PC-9 (cell line): ENCODE results near the gene NPBWR2. TPM values are rescaled to one million over a fixed set of nuclear protein-coding genes. Genes with fewer than 3 reads are reported as not detected.

Experiments used
- BruUV-seq: library from RNA; stranded (reverse); fragments of 400-500 nt; replicated peaks from 2 replicates; lab custom pipeline; 2021; lab: Mats Ljungman, UMichigan
- CTCF ChIA-PET: fragments of 300-600 bp; sonication (Branson Sonifier 250); formaldehyde crosslinking; loops from one replicate; lab custom pipeline; 2022; ENCODE audit warnings: antibody characterized with exemption; lab: Charles Lee
- POLR2A ChIA-PET: fragments of 300-600 bp; sonication (Branson Sonifier 250); formaldehyde crosslinking; loops from one replicate; lab custom pipeline; 2022; ENCODE audit warnings: antibody characterized with exemption; ENCODE audit not compliant: unreplicated experiment; lab: Charles Lee
- DNase-seq, 2 experiments: peaks; one replicate each; pipeline versions ENCODE4 v3.0.0 to v3.0.0-alpha.2; 2015 to 2022; ENCODE audit warnings: mixed read lengths in 1 of 2
- H2AFZ ChIP-seq: fragments of 200-600 bp; sonication (generic); 2 replicates; pipeline ENCODE4 v1.8.1; 2017; ENCODE audit warnings: antibody characterized with exemption
- H3F3A ChIP-seq: fragments of 200-600 bp; sonication (generic); 2 replicates; pipeline ENCODE4 v1.8.1; 2017; ENCODE audit warnings: antibody characterized with exemption, mild to moderate bottlenecking, low read depth; ENCODE audit not compliant: insufficient read depth
- H3K27ac ChIP-seq: fragments of 200-600 bp; sonication (generic); 2 replicates; pipeline ENCODE4 v1.6.1; 2016; ENCODE audit warnings: mixed run types
- H3K27me3 ChIP-seq: fragments of 200-600 bp; sonication (generic); 2 replicates; pipeline ENCODE4 v1.6.1; 2016; ENCODE audit warnings: low read depth, mixed run types; ENCODE audit not compliant: insufficient read depth
- H3K36me3 ChIP-seq: fragments of 200-600 bp; sonication (generic); 2 replicates; pipeline ENCODE4 v1.6.1; 2016; ENCODE audit warnings: low read depth, mixed run types
- H3K4me1 ChIP-seq: fragments of 200-600 bp; sonication (generic); replicated peaks from 2 replicates; pipeline ENCODE4 v1.6.1; 2016; ENCODE audit warnings: mixed run types; ENCODE audit not compliant: insufficient read depth
- H3K4me2 ChIP-seq: fragments of 200-600 bp; sonication (generic); 2 replicates; pipeline ENCODE4 v1.6.1; 2017; ENCODE audit warnings: mixed run types
- H3K4me3 ChIP-seq: fragments of 200-600 bp; sonication (generic); 2 replicates; pipeline ENCODE4 v1.6.1; 2016; ENCODE audit warnings: mixed run types
- H3K79me2 ChIP-seq: fragments of 200-600 bp; sonication (generic); 2 replicates; pipeline ENCODE4 v1.6.1; 2017; ENCODE audit warnings: low read depth, mixed run types
- H3K9me2 ChIP-seq: fragments of 200-600 bp; sonication (generic); 2 replicates; pipeline ENCODE4 v1.8.1; 2017; ENCODE audit warnings: mild to moderate bottlenecking; ENCODE audit not compliant: insufficient read depth
- H3K9me3 ChIP-seq: fragments of 200-600 bp; sonication (generic); 2 replicates; pipeline ENCODE4 v1.8.1; 2016; ENCODE audit warnings: low read depth; ENCODE audit not compliant: insufficient read depth
- H4K20me1 ChIP-seq: fragments of 200-600 bp; sonication (generic); 2 replicates; pipeline ENCODE4 v1.8.1; 2017; ENCODE audit not compliant: insufficient read depth
- CTCF ChIP-seq: fragments of 200-600 bp; sonication (generic); conservative IDR thresholded peaks from 2 replicates; pipeline ENCODE4 v1.6.1; 2017; ENCODE audit warnings: mixed run types, antibody characterized with exemption, mild to moderate bottlenecking, moderate library complexity
- EZH2 ChIP-seq: fragments of 200-600 bp; sonication (generic); IDR thresholded peaks from 2 replicates; pipeline ENCODE4 v1.8.0; 2017; ENCODE audit warnings: antibody characterized with exemption, low read depth
- intact Hi-C: fragments of 100-400 bp; cut with micrococcal nuclease; formaldehyde crosslinking; loops from one replicate; pipeline ENCODE4 v1.10.0; 2022; ENCODE audit not compliant: unreplicated experiment
- total RNA-seq: library from RNA; stranded (reverse); gene quantifications from 2 replicates; pipeline ENCODE4 v1.2.3, GENCODE V29; 2021

The NPBWR2 gene
- total RNA-seq, 1 experiment from 2014 or later, result not detected

DNA sequence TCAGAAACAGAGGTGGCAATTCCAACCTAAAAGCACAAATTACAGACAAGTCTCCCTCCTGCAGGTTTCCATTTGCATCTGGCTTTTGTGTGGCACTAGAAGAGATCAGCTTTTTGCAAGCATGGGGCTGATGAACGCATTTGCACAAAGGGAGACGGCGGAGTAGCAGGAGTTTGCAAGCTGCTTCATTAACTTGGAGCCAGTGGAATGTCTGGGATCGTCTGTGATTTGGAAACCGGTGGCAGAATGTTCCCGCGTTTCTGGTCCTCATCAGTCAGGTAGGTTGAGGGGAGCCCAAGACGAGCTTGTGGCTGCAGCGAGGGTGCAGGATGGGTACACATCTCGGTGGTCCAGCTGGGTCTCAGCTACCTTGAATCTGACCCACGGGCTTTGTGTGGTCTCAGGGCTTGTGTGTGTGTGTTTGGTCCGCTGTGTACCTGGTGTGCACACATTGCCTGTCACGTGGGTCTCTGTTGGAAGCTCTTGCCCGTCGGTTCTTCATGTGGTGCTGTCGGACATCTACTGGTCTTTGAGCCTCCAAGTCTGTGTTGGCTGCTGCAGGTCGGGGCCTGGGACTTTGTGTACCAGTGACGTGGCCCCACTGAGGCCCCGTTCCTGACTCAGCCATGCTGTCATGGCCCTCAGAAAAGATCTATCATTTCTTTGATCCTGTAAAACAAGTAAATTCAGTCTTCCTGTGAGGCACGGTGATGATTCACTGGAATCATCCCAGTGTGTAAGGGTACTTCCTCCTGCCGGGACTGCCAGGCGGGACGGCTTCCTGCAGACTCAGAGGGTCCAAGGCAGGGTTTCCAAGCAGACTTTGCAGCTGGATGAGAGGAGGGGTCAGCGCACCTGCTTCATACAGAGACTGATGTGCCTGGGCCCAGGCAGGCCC, 44.5 kb upstream of the NPBWR2 start:
- BruUV-seq, result no TSS peak
- no peak overlapping the region for H2AFZ ChIP-seq
- H3K4me2 ChIP-seq, result peak overlapping the region; percentile 68

DNA sequence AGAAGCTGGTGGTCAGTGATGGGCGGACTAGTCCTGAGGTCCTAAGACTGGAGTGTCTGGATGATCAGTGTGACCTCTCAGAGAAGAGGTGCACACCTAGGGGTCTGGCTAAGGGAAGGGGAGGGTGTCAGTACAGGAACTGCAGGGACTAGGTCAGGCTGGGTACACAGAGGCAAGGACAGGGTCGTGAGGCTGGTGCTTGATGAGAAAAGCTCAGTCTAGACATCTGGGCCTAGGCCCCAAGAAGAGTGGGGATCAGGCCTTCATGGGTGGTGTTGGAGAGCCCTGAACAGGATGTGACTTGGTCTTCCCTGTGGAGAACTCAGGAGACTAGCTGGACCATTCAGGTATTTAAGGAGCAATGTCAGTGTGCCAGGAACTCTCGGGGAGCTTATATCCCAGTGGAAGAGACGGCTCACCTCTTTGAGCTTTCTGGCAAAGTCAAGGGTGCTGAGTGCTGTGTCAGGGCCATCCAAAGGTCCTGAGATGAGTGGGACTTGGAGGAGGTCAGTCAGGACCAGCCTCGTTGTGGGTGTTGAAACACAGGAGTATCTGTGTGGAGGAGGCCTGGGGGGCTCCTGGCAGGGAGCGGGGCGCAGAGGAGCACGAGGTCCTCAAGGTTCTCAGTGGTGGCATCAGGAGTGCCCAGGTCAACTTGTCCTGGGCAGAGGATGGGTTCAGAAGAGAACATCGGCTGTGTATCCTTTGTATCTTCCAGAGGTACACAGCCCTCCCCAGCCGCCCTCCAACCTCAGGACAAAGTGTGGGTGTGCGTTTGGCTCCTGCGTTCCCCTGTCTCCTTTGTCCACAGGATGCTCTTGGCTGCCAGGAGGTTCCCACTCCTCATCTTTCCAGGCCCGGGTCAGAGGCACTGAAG, 43.6 kb upstream of the NPBWR2 start:
- H3K27ac ChIP-seq, result no peak overlapping the region
- no peaks in the 10 kb centered on the region for H4K20me1 ChIP-seq
- ChIA-PET POLR2A (no interaction called here), CTCF (no interaction called here)
- peaks cover 11% of the 10 kb centered on the region; the same call in 1 of the 2 replicates for H3F3A ChIP-seq
- BruUV-seq, result no TSS peak
- peaks cover 14% of the 10 kb centered on the region; the same call in 1 of the 2 replicates for H3K4me1 ChIP-seq
- H3K9me2 ChIP-seq, result no peaks in the 10 kb centered on the region
- H3K79me2 ChIP-seq, result no peaks in the 10 kb centered on the region
- TF ChIP-seq CTCF (no peak), EZH2 (no peak)
- no peaks in the 10 kb centered on the region for H3K36me3 ChIP-seq
- 0 out of 2 replicates have a peak, but pooled peaks cover under 1% of the 10 kb centered on the region for H3K9me3 ChIP-seq
- H2AFZ ChIP-seq, result no peak overlapping the region
- no peak for DNase-seq
- H3K4me2 ChIP-seq, result no peak overlapping the region
- H3K4me3 ChIP-seq, result no peak overlapping the region
- intact Hi-C loops, result no loop called here
- H3K27me3 ChIP-seq, result peaks cover 32% of the 10 kb centered on the region

More for the DNA sequence above, 44.5 kb upstream of the NPBWR2 start:
- ChIA-PET POLR2A (no interaction called here), CTCF (no interaction called here)
- no peaks in the 10 kb centered on the region for H3K9me3 ChIP-seq
- peaks cover 11% of the 10 kb centered on the region; the same call in 1 of the 2 replicates for H3F3A ChIP-seq
- TF ChIP-seq CTCF, result no peak
- no peak for TF ChIP-seq EZH2
- H3K4me1 ChIP-seq, result peaks cover 14% of the 10 kb centered on the region; the same call in 1 of the 2 replicates
- DNase-seq, result peak; percentile 48 to 86
- H3K27ac ChIP-seq, result no peak overlapping the region
- H3K36me3 ChIP-seq, result no peaks in the 10 kb centered on the region
- peaks cover 23% of the 10 kb centered on the region for H3K27me3 ChIP-seq
- H4K20me1 ChIP-seq, result no peaks in the 10 kb centered on the region
- H3K79me2 ChIP-seq, result no peaks in the 10 kb centered on the region
- no peaks in the 10 kb centered on the region for H3K9me2 ChIP-seq
- peak overlapping the region; percentile 14; the same call in 1 of the 2 replicates for H3K4me3 ChIP-seq
- intact Hi-C loops, result no loop called here

DNA sequence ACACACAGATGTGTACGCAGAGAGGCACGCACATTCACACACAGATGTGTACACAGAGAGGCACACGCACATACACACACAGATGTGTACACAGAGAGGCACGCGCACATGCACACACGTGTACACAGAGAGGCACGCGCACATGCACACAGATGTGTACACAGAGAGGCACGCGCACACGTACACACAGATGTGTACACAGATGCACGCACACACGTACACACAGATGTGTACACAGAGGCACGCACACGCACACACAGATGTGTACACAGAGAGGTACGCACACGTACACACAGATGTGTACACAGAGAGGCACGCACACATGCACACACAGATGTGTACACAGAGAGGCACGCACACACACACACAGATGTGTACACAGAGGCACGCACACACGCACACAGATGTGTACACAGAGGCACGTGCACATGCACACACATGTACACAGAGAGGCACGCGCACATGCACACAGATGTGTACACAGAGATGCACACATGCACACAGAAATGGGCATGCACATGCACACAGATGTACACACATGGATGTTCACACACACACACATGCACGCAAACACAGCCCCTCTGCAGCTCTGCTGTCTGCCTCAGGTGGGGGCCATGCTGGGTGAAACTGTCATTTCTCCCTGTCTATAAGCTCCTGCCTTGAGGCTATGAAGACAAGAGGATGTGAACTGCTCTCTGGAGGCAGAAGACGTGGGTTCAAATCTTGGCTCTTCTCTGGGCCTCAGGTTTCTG, 42.6 kb upstream of the NPBWR2 start:
- CTCF ChIA-PET, result no interaction called here
- H3K9me3 ChIP-seq, result peaks cover 7% of the 10 kb centered on the region; the same call in 1 of the 2 replicates
- peaks cover 11% of the 10 kb centered on the region; the same call in 1 of the 2 replicates for H3F3A ChIP-seq
- H3K79me2 ChIP-seq, result no peaks in the 10 kb centered on the region
- H3K27me3 ChIP-seq, result peaks cover 37% of the 10 kb centered on the region
- H2AFZ ChIP-seq, result no peak overlapping the region
- no peaks in the 10 kb centered on the region for H4K20me1 ChIP-seq
- BruUV-seq, result no TSS peak
- H3K9me2 ChIP-seq, result no peaks in the 10 kb centered on the region
- no peak overlapping the region for H3K27ac ChIP-seq
- DNase-seq, result no peak
- intact Hi-C loops, result no loop called here
- POLR2A ChIA-PET, result no interaction called here
- TF ChIP-seq CTCF, result no peak
- no peak for TF ChIP-seq EZH2
- H3K4me1 ChIP-seq, result peaks cover 14% of the 10 kb centered on the region; the same call in 1 of the 2 replicates
- no peaks in the 10 kb centered on the region for H3K36me3 ChIP-seq
- no peak overlapping the region for H3K4me2 ChIP-seq
- no peak overlapping the region for H3K4me3 ChIP-seq
